ENCODE results near the gene AIM2. TPM values are rescaled to one million over a fixed set of nuclear protein-coding genes. Genes with fewer than 3 reads are reported as not detected.

AIM2 gene
- total RNA-seq, 1 experiment from 2014 or later = 1.1 TPM

GRCh38 chr1:159040893-159041724, 35.5 kb downstream of the AIM2 start (continued):
- TF ChIP-seq AFF4 (CRISPR knock-in tag; IDR thresholded peaks at IDR 0.05; ENCODE audit: borderline replicate concordance) (no peak), TEAD4 (CRISPR knock-in tag; IDR thresholded peaks at IDR 0.05) (no peak), NR1H2 (CRISPR knock-in tag; IDR thresholded peaks at IDR 0.05) (no peak), CREM (CRISPR knock-in tag; IDR thresholded peaks at IDR 0.05) (no peak), SP1 (CRISPR knock-in tag; conservative IDR thresholded peaks at IDR 0.05) (no peak), EMX1 (CRISPR knock-in tag; IDR thresholded peaks at IDR 0.05) (no peak), ZNF416 (CRISPR knock-in tag; IDR thresholded peaks at IDR 0.05) (no peak), NFE2L1 (CRISPR knock-in tag; IDR thresholded peaks at IDR 0.05) (no peak)
- TF ChIP-seq, protein P1, sequence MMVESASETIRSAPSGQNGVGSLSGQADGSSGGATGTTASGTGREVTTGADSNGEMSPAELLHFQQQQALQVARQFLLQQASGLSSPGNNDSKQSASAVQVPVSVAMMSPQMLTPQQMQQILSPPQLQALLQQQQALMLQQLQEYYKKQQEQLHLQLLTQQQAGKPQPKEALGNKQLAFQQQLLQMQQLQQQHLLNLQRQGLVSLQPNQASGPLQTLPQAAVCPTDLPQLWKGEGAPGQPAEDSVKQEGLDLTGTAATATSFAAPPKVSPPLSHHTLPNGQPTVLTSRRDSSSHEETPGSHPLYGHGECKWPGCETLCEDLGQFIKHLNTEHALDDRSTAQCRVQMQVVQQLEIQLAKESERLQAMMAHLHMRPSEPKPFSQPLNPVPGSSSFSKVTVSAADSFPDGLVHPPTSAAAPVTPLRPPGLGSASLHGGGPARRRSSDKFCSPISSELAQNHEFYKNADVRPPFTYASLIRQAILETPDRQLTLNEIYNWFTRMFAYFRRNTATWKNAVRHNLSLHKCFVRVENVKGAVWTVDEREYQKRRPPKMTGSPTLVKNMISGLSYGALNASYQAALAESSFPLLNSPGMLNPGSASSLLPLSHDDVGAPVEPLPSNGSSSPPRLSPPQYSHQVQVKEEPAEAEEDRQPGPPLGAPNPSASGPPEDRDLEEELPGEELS (CRISPR knock-in tag; IDR thresholded peaks at IDR 0.05) = no peak
- TF ChIP-seq, protein P2, sequence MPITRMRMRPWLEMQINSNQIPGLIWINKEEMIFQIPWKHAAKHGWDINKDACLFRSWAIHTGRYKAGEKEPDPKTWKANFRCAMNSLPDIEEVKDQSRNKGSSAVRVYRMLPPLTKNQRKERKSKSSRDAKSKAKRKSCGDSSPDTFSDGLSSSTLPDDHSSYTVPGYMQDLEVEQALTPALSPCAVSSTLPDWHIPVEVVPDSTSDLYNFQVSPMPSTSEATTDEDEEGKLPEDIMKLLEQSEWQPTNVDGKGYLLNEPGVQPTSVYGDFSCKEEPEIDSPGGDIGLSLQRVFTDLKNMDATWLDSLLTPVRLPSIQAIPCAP (CRISPR knock-in tag; IDR thresholded peaks at IDR 0.05) = no peak
- TF ChIP-seq, protein P3, sequence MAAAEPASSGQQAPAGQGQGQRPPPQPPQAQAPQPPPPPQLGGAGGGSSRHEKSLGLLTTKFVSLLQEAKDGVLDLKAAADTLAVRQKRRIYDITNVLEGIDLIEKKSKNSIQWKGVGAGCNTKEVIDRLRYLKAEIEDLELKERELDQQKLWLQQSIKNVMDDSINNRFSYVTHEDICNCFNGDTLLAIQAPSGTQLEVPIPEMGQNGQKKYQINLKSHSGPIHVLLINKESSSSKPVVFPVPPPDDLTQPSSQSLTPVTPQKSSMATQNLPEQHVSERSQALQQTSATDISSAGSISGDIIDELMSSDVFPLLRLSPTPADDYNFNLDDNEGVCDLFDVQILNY (CRISPR knock-in tag; IDR thresholded peaks at IDR 0.05) = no peak

DNA sequence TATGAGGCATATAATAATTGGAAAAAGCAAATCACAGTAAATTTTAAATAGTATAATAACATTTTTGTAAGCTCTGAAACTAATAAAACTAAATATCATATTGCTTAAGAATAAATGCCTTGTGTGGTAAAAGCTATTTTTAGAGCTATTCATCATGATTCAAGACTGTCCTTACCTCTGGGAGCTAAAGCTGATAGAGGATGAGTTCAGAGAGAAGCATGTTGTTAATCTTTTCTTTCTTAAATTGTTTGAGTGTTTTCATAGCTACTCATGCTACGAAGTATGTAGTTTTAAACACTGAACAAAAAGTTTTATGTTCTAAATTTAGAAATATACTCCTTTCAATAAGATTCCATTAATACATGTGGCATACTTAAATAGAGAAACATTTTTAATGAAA, 36.4 kb downstream of the AIM2 start:
- ChIA-PET POLR2A (no interaction called here), CTCF (no interaction called here)
- ATAC-seq = no peak
- Mint-ChIP-seq H3K4me1 (no peaks in the 10 kb centered on the region), H3K36me3 (no peaks in the 10 kb centered on the region), H3K4me3 (no peak overlapping the region), H3K27ac (no peak overlapping the region), H3K27me3 (ENCODE audit: low read depth) (no peaks in the 10 kb centered on the region), H3K9me3 (no peaks in the 10 kb centered on the region)
- DNase-seq (ENCODE audit: low spot score) = no peak
- TF ChIP-seq E2F1 (CRISPR knock-in tag; IDR thresholded peaks at IDR 0.05) (no peak), ZNF416 (CRISPR knock-in tag; IDR thresholded peaks at IDR 0.05) (no peak), ZBTB43 (CRISPR knock-in tag; IDR thresholded peaks at IDR 0.05) (no peak), ZNF532 (CRISPR knock-in tag; IDR thresholded peaks at IDR 0.05; ENCODE audit: borderline replicate concordance) (no peak), STAT6 (CRISPR knock-in tag; conservative IDR thresholded peaks at IDR 0.05; ENCODE audit: low read depth) (no peak), PRRX2 (CRISPR knock-in tag; IDR thresholded peaks at IDR 0.05) (no peak), ELF4 (CRISPR knock-in tag; IDR thresholded peaks at IDR 0.05; ENCODE audit: low read depth) (no peak), ETV6 (CRISPR knock-in tag; IDR thresholded peaks at IDR 0.05) (no peak)

All from WTC11 (cell line).